Medulla oblongata (tissue), 1 donor: ENCODE results near the gene CYBA.

Experiments
- DNase-seq: peaks from one replicate; pipeline ENCODE4 v3.0.0-alpha.2; 2015; ENCODE audit errors: extremely low spot score

CYBA gene

DNA sequence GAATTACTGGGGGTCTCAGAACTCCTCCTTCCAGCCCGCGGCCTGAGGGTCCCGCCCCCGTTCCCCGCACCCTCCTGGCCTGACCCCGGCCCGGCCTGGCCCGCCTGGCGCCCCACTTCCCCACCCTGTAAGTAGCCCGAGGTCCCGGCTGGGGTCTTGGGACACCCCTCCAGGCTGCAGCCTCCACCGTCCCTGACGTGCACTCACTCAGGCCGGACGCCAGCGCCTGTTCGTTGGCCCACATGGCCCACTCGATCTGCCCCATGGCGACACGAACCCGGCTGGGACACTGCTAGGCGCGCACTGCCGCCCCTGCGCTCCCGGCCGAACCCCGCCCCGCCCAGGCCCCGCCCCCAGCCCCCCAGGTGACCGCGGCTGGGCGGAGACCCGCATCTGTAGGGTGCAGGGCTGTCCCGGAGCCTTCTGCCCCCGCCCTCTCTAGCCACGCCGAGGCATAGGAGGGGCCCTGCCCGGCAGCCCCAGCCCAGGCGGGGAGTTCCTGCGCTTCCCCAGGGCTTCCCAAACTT lies at the start of gene CYBA:
Gene CYBA, minus strand, starts transcription at position 305 of the 527 bp plus-strand sequence. Its CDS starts 40 bp downstream, at position 265.
- peak; percentile 37 for DNase-seq

- DNase-seq = no peak
Observed at GRCh38 chr16:88700322-88700635, 49.4 kb upstream of the CYBA start.

DNA sequence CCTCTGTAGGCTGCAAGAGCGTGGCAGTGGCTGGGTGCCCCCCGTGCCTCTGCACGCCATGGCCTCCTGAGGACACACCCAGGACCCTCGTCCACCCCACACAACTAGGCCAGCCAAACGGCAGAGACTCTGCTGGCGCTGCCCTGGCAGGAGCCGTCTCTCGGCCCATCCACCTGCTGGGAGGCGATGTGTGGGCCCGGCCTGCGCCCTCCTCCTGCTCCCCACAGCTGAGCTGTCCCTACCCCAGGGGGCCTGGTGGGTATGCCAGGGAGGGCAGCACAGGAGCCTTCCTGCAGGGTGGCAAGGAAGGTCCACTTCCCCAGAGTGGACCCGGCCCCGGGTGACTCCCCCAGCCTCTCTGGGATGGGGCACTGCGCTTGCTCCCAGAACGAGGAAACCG lies 48.3 kb upstream of the CYBA start:
- no peak for DNase-seq

- no peak for DNase-seq
Observed at GRCh38 chr16:88698646-88699045, 47.8 kb upstream of the CYBA start.

- DNase-seq = no peak
Observed at GRCh38 chr16:88697831-88698615, 47.2 kb upstream of the CYBA start.

DNA sequence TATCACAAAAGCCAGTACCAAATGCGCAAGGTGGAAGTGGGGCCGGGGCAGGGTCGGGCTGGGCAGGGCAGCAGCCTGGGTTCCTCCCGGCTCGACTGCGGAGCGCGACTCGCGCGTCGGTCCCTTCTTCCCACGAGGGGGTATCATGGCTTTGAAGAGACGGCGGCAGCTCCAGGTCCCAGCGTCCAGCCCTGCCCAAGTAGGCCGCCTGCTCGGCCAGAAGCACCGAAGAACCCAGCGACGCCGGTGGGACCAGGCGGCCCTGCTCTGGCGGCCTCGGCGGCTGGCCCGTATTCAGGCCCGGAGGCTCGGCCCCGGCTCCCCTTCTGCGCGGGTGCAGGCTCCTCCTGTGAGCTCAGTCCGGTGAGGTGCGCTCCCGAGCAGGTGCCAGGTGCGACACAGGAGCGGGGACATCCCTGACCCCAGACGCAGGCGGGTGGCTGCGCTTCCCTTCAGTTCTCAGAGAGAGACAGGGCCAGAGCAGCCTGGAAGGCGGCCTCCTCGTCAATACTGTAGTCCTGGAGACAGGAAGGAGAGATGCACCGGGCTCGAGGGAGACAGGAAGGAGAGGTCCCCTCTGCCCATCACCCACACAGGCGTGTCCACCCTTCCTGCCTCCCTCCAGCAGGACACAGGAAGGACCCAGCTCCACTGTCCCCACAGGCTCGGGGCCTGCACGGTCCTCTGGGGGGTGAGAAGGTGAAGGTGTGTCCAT lies 46.4 kb upstream of the CYBA start:
- DNase-seq = no peak

GRCh38 chr16:88696441-88696840 lies 45.6 kb upstream of the CYBA start:
- DNase-seq = no peak

- no peak for DNase-seq
Observed at GRCh38 chr16:88695753-88696152, 44.9 kb upstream of the CYBA start.

DNA sequence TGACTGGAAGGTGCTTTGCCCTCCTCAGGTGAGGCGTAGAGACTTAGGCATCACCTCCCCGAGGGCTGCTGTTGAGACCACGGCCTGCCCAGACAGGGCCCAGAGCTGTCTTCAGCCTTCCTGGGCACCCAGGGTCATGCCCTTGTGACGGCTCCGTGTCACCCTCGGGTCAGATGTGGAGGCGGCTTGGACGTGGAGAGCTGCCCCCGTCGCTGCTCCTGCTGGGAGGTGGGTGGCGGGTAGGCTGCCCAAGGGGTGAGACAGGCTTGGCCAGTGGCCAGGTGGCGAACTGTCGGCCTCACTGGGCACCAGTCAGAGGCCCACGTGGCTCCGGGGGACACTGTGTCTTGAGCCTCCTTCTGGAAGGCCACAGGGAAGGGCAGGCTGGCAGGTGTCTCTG lies 44.4 kb upstream of the CYBA start:
- DNase-seq = no peak

DNA sequence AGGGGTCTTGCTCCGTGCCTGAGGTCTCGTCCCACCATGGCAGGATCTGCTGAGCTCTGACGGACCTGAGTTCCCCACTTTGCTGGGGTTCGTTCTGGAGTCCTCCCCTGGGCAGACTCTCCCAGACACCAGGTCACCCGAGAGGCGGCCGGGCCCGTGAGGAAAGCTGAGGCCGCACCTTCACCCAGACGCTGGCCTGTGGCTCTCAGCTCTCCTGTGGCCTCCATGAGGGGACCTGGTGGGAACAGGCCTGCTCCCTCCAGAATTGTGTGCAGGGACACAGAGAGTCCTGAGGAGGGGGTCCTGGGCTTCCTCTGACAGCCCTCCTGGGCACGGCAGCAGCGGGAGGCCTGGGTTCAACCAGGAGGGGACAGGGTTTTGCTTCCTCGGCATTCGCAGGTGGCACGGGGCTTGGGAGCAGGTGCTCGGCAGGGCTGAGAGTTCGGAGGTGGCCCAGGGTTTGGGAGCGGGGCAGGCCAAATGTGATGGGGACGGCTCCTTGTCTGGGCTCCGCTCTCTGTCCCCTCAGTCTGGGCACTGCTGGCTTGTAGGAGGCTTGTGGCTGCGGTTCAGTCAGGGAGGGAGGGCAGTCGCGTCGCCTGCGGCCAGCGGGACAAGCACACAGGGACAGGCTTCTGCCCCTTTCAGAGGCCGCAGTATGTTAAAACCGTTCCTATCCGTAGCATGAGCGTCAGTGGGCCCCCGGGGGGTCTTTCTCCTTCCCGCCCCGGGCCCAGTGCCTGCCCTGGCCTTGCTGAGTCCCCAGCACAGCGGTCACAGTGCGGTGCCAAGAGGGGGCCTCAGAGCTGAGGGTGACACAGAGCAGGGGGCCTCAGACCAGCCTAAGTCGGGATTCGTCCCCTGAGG lies 43.6 kb upstream of the CYBA start:
- no peak for DNase-seq

GRCh38 chr16:88693420-88694177 lies 42.7 kb upstream of the CYBA start:
- DNase-seq = no peak

GRCh38 chr16:88692861-88693260 lies 42.0 kb upstream of the CYBA start:
- no peak for DNase-seq

DNA sequence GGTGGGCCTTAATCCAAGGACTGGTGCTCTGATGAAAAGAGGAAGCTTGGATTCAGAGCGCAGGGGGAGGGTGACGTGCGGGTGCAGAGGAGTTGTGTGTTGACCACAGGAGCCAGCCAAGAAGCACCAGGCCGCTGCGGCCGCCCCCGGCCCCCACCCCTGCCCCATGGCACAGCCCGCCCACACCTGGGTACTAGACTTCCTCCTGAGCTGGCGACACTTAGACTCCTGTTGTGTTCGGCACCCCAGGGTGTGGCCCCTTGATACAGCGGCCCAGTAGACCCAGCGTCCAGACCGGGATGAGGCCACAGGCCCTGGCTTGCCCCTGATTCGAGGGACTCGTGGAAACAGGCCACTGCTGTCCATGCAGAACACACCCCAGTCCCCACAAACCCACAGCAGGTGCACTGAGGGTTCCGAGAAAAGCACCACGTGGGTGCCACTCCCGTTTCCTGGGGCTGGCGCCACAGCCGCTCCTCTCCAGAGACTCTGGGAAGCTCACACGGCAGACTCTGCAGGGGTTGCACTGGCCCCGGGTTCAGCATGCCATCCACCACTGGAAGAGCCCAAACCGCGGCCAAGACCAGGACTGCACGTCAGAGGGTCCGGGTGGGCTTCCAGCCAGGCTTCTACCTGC lies 41.2 kb upstream of the CYBA start:
- peak; percentile 69 for DNase-seq

- no peak for DNase-seq
Observed at GRCh38 chr16:88691129-88691813, 40.4 kb upstream of the CYBA start.

GRCh38 chr16:88690341-88691128 lies 39.7 kb upstream of the CYBA start:
- no peak for DNase-seq

DNA sequence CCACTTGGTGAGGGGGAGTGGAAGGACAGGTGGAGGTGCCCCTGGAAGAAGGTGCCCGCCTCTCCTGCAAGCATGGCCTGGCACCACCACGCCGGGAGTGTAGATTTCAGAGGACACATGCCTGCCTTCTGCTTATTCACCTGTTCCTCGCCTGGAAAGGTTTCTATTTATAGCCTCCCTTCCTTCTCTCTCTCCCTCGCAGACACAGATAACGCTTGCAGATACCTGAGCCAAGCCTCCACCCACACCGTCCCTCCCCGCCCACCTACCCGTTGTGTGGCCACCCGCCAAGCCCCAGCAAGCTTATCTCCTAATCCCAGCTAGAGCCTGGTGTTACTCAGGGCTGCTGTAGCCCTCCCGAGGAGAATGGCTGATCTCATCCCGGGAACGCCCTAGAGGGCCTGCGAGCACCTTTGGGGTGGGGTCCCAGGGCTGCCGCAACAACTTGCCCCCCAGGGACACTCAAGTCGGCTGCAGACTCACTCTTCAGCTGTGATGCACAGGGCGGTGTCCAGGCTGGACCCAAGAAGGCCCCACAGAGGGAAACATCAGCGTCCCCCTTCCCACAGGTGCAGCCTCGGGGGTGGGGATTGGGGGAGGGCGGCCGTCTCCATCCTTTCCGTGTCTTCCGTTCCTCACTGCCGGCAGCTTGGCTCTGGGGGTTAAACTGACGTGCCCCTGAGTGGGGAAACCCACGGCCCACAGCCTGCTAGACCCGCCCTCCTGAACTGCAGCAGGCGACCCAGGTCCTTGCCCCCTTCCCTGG lies 37.3 kb upstream of the CYBA start:
- no peak for DNase-seq

DNA sequence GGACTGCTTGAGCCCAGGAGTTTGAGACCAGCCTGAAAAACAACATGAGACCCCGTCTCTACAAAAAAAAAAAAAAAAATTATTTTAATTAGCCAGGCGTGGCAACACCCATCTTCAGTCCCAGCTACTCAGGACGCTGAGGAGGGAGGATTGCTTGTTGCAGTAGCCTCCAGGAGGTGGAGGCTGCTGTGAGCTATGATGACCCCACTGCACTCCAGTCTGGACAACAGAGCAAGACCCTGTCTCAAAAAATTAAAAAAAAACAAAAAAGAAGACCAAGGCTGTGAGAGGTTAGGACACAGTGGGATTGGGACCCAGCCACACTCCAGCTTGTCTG lies 36.8 kb upstream of the CYBA start:
- no peak for DNase-seq

DNA sequence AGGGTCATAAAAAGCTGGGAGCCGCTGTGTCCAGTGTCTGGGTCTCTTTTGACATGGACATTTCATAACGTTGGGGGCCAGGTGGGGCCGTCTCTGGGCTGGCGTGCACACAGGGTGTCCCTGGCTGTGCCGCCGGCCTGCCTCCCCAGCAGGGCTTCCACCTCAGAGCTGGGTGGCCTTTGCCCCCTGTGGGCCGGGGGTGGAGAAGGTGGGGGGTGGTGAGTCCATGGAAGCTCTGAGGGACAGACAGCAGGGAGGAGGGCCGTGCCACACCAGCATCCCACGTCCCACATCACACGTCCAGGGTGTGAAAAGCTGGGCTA lies 36.4 kb upstream of the CYBA start:
- no peak for DNase-seq
